ENCODE data around the gene TARDBP. TPM values are rescaled to one million over a fixed set of nuclear protein-coding genes. Genes with fewer than 3 reads are reported as not detected.
"Not testable (repeated sequence)": the region's sequence is repeated elsewhere in the genome, so short reads cannot be mapped to it uniquely, and the experiment has no call there.

Gene TARDBP
- total and polyA plus RNA-seq, 4 donors: 59.2 to 215 (median 160) TPM

GRCh38 chr1:11039351-11040104 lies 27.1 kb downstream of the TARDBP start:
- Histone ChIP-seq H3K27me3 (ENCODE audit: control insufficient read depth, insufficient read depth, low read length) (no peaks in the 10 kb centered on the region), H3K4me3 (ENCODE audit: low read depth, low read length) (no peak overlapping the region), H3K27ac (ENCODE audit: low read depth, low read length) (no peak overlapping the region), H3K9me3 (ENCODE audit: control insufficient read depth, insufficient read depth, low read length) (no peaks in the 10 kb centered on the region), H3K4me1 (ENCODE audit: control insufficient read depth, insufficient read depth, low read length) (peaks cover 5% of the 10 kb centered on the region), H3K36me3 (ENCODE audit: control insufficient read depth, insufficient read depth, low read length) (no peaks in the 10 kb centered on the region)
- DNase-seq (ENCODE audit: low read depth in 4 of 6, low spot score in 6 of 6): no peak
- 80% methylated on average over 2 of the region's 2 CpGs for WGBS (ENCODE audit: insufficient coverage)

- DNase-seq (ENCODE audit: low read depth in 4 of 6, low spot score in 6 of 6); H3K36me3 ChIP-seq (ENCODE audit: control insufficient read depth, insufficient read depth, low read length); H3K4me1 ChIP-seq (ENCODE audit: control insufficient read depth, insufficient read depth, low read length); H3K27me3 ChIP-seq (ENCODE audit: control insufficient read depth, insufficient read depth, low read length); H3K27ac ChIP-seq (ENCODE audit: low read depth, low read length); H3K4me3 ChIP-seq (ENCODE audit: low read depth, low read length); H3K9me3 ChIP-seq (ENCODE audit: control insufficient read depth, insufficient read depth, low read length): not testable (repeated sequence)
- 91% methylated on average over 5 of the region's 7 CpGs for WGBS (ENCODE audit: insufficient coverage)
These were observed 27.6 kb downstream of the TARDBP start for GRCh38 chr1:11040105-11040429.

- no peaks in the 10 kb centered on the region for H3K27me3 ChIP-seq (ENCODE audit: control insufficient read depth, insufficient read depth, low read length)
- no peak overlapping the region for H3K4me3 ChIP-seq (ENCODE audit: low read depth, low read length)
- H3K4me1 ChIP-seq (ENCODE audit: control insufficient read depth, insufficient read depth, low read length): peaks cover 5% of the 10 kb centered on the region
- no peak overlapping the region for H3K27ac ChIP-seq (ENCODE audit: low read depth, low read length)
- no peaks in the 10 kb centered on the region for H3K36me3 ChIP-seq (ENCODE audit: control insufficient read depth, insufficient read depth, low read length)
- H3K9me3 ChIP-seq (ENCODE audit: control insufficient read depth, insufficient read depth, low read length): no peaks in the 10 kb centered on the region
- DNase-seq (ENCODE audit: low read depth in 4 of 6, low spot score in 6 of 6): no peak
These were observed 28.6 kb downstream of the TARDBP start for GRCh38 chr1:11041048-11041447.

GRCh38 chr1:11042065-11042464 lies 29.6 kb downstream of the TARDBP start:
- no peak for DNase-seq (ENCODE audit: low read depth in 4 of 6, low spot score in 6 of 6)

GRCh38 chr1:11042995-11043874 lies 30.8 kb downstream of the TARDBP start:
- H3K4me1 ChIP-seq (ENCODE audit: control insufficient read depth, insufficient read depth, low read length): peaks cover 4% of the 10 kb centered on the region
- H3K36me3 ChIP-seq (ENCODE audit: control insufficient read depth, insufficient read depth, low read length): no peaks in the 10 kb centered on the region
- DNase-seq (ENCODE audit: low read depth in 4 of 6, low spot score in 6 of 6): no peak
- H3K4me3 ChIP-seq (ENCODE audit: low read depth, low read length): no peak overlapping the region
- WGBS (ENCODE audit: insufficient coverage): 77% methylated on average over 11 of the region's 19 CpGs
- no peaks in the 10 kb centered on the region for H3K27me3 ChIP-seq (ENCODE audit: control insufficient read depth, insufficient read depth, low read length)
- H3K27ac ChIP-seq (ENCODE audit: low read depth, low read length): no peak overlapping the region
- H3K9me3 ChIP-seq (ENCODE audit: control insufficient read depth, insufficient read depth, low read length): no peaks in the 10 kb centered on the region

More at GRCh38 chr1:11042065-11042464, 29.6 kb downstream of the TARDBP start:
- Histone ChIP-seq H3K9me3 (ENCODE audit: control insufficient read depth, insufficient read depth, low read length) (no peaks in the 10 kb centered on the region), H3K27ac (ENCODE audit: low read depth, low read length) (no peak overlapping the region), H3K36me3 (ENCODE audit: control insufficient read depth, insufficient read depth, low read length) (no peaks in the 10 kb centered on the region), H3K27me3 (ENCODE audit: control insufficient read depth, insufficient read depth, low read length) (no peaks in the 10 kb centered on the region), H3K4me1 (ENCODE audit: control insufficient read depth, insufficient read depth, low read length) (peaks cover 5% of the 10 kb centered on the region), H3K4me3 (ENCODE audit: low read depth, low read length) (no peak overlapping the region)
- 79% methylated on average over 3 of the region's 3 CpGs for WGBS (ENCODE audit: insufficient coverage)

- no peaks in the 10 kb centered on the region for H3K27me3 ChIP-seq (ENCODE audit: control insufficient read depth, insufficient read depth, low read length)
- H3K4me1 ChIP-seq (ENCODE audit: control insufficient read depth, insufficient read depth, low read length): no peaks in the 10 kb centered on the region
- H3K27ac ChIP-seq (ENCODE audit: low read depth, low read length): no peak overlapping the region
- no peak for DNase-seq (ENCODE audit: low read depth in 4 of 6, low spot score in 6 of 6)
- 89% methylated on average over 9 of the region's 16 CpGs for WGBS (ENCODE audit: insufficient coverage)
- no peaks in the 10 kb centered on the region for H3K9me3 ChIP-seq (ENCODE audit: control insufficient read depth, insufficient read depth, low read length)
- H3K36me3 ChIP-seq (ENCODE audit: control insufficient read depth, insufficient read depth, low read length): no peaks in the 10 kb centered on the region
- H3K4me3 ChIP-seq (ENCODE audit: low read depth, low read length): no peak overlapping the region
These were observed 31.8 kb downstream of the TARDBP start for GRCh38 chr1:11044086-11044848.

GRCh38 chr1:11044849-11045427 lies 32.5 kb downstream of the TARDBP start:
- H3K27ac ChIP-seq (ENCODE audit: low read depth, low read length): no peak overlapping the region
- no peak for DNase-seq (ENCODE audit: low read depth in 4 of 6, low spot score in 6 of 6)
- 88% methylated on average over 16 of the region's 16 CpGs for WGBS (ENCODE audit: insufficient coverage)
- no peaks in the 10 kb centered on the region for H3K36me3 ChIP-seq (ENCODE audit: control insufficient read depth, insufficient read depth, low read length)
- no peaks in the 10 kb centered on the region for H3K9me3 ChIP-seq (ENCODE audit: control insufficient read depth, insufficient read depth, low read length)
- no peaks in the 10 kb centered on the region for H3K27me3 ChIP-seq (ENCODE audit: control insufficient read depth, insufficient read depth, low read length)
- no peak overlapping the region for H3K4me3 ChIP-seq (ENCODE audit: low read depth, low read length)
- no peaks in the 10 kb centered on the region for H3K4me1 ChIP-seq (ENCODE audit: control insufficient read depth, insufficient read depth, low read length)

GRCh38 chr1:11045428-11046269 lies 33.2 kb downstream of the TARDBP start:
- no peaks in the 10 kb centered on the region for H3K9me3 ChIP-seq (ENCODE audit: control insufficient read depth, insufficient read depth, low read length)
- H3K4me1 ChIP-seq (ENCODE audit: control insufficient read depth, insufficient read depth, low read length): no peaks in the 10 kb centered on the region
- no peaks in the 10 kb centered on the region for H3K27me3 ChIP-seq (ENCODE audit: control insufficient read depth, insufficient read depth, low read length)
- no peaks in the 10 kb centered on the region for H3K36me3 ChIP-seq (ENCODE audit: control insufficient read depth, insufficient read depth, low read length)
- H3K27ac ChIP-seq (ENCODE audit: low read depth, low read length): no peak overlapping the region
- WGBS (ENCODE audit: insufficient coverage): 47% methylated on average over 32 of the region's 32 CpGs
- no peak overlapping the region for H3K4me3 ChIP-seq (ENCODE audit: low read depth, low read length)
- DNase-seq (ENCODE audit: low read depth in 4 of 6, low spot score in 6 of 6): no peak

- no peaks in the 10 kb centered on the region for H3K36me3 ChIP-seq (ENCODE audit: control insufficient read depth, insufficient read depth, low read length)
- no peaks in the 10 kb centered on the region for H3K27me3 ChIP-seq (ENCODE audit: control insufficient read depth, insufficient read depth, low read length)
- WGBS (ENCODE audit: insufficient coverage): 91% methylated on average over 8 of the region's 8 CpGs
- no peak overlapping the region for H3K27ac ChIP-seq (ENCODE audit: low read depth, low read length)
- no peaks in the 10 kb centered on the region for H3K9me3 ChIP-seq (ENCODE audit: control insufficient read depth, insufficient read depth, low read length)
- H3K4me3 ChIP-seq (ENCODE audit: low read depth, low read length): no peak overlapping the region
- no peaks in the 10 kb centered on the region for H3K4me1 ChIP-seq (ENCODE audit: control insufficient read depth, insufficient read depth, low read length)
- DNase-seq (ENCODE audit: low read depth in 4 of 6, low spot score in 6 of 6): no peak
These were observed 33.8 kb downstream of the TARDBP start for GRCh38 chr1:11046270-11046566.
